Activated T-cell treated with anti-CD3 and anti-CD28 coated beads for 1 hour (primary cell): Measurements from ENCODE around the gene COL16A1.

ENCODE experiments used
- DNase-seq: peaks from one replicate; pipeline ENCODE4 v3.0.0-alpha.2; 2020; ENCODE audit warnings: low read depth

Gene COL16A1

DNA sequence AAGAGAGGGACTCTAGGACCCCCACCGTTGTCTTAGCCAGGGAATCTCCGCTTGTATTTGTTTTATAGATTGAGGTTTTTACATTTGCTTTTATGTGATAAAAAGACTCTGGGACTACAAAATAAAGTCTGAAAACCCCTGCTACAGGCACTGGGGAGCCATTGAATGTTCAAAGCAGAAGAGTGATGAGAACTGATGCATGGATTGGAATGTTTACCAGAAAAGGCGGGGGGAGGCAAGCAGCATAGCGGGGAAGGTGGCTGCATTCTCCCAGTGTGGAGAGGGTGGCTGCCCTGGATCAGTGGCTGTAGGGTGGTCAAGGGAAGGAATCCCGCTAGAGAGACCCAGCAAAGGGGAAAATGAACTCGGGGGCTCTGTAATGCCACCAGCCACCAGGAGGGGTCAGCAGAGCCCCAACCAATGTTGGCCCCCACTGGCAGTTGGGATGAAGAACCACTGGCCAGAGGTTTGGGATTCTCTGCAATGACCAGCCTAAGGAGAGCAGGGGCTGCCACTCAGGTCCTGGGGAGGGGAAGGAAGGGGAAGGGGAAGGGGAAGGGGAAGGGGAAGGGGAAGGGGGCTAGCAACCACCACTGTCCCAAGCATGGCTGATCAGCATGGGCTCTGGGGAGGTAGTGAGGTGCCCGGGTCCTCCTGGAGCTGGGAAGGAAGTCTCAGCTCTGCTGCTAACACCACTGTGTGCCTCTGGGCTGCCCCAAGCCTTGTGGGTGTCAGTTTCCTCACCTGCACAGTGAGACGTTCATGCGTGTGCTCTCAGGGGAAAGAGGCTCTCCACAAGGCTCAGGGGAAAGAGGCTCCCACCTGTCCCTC lies 40.0 kb downstream of the COL16A1 start:
- peak; percentile 52 for DNase-seq

DNA sequence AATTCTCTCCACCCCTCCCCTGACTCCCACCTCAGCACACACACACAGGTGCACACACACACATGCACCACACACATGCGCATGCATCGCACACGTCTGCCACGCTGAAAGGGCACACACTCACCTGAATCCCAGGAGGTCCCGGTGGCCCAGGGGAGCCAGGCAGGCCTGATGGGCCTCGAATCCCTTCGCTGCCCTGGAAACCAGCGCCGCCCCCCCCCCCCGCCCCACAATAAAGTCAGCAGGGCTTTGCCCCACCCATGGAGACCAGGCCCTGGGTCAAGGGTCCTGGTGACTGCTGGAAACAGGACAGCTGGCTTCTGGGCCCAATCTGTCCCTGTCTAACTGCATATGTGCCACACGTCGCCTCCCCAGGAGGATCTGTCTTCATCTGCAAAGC lies 41.4 kb downstream of the COL16A1 start:
- no peak for DNase-seq

DNA sequence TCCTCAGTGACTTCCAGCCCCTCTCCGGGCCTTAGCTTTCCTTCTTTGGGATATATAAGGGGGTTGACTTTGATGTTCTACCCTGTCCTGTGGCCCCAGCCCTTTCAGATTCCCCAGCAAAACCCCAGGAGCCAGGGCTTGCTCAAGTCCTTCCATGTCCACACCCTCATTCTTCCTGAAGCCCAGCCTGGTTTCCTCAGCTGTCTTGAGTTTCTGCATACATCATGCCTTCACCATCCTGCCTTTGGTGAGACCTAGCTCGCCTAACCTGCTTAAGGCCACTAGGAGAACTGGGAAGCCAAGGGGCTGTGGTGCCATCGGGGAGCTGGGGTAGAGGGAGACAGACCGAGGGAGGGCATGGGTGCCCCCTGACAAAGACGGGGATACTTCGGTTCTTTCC lies 42.0 kb downstream of the COL16A1 start:
- no peak for DNase-seq

DNA sequence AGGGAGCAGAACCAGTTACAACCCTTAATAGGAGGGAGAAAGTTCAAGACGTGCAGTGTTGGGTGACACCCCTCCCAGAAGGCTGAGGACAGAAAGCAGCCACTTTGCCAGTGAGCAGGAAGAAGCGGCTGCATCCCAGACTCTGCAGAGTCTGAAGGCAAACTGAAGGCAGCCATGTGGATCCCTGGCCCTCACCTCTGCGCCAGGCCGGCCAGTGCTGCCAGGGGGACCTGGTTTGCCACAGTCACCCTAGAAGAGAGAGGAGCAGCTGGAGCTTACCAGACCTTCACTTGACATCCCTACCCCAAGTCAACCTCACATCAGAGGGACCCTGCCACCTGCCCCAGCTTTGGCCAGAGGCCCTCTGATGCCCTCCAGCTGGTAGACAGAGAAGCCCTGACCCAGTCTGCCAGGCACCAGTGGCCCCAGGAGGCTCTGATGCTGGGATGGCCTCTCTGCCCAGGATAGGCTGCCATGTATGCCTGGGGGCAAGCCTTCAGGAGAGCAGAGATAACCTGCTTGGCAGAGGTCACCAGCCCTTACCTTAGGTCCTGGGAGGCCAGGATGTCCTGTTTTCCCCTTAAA lies 42.9 kb downstream of the COL16A1 start:
- no peak for DNase-seq

DNA sequence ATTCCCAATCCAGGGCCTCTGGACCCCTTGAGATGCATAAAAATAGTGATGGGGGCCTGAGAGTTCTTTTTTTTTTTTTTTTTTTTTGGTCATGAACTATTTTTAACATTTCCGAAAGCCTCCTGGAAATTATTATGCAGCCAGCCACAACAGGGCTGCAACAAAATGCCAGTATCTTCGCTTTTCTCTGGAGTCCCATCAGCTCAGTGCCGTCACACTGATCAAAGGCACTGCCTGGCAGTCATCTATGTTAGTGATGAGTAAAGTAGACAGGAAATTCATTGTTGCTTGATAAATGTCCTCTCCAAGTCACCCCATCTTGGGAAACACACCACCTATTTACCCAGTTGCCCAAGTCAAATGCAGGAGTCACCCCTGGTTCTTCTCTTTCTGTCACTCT lies 43.9 kb downstream of the COL16A1 start:
- DNase-seq = no peak

DNA sequence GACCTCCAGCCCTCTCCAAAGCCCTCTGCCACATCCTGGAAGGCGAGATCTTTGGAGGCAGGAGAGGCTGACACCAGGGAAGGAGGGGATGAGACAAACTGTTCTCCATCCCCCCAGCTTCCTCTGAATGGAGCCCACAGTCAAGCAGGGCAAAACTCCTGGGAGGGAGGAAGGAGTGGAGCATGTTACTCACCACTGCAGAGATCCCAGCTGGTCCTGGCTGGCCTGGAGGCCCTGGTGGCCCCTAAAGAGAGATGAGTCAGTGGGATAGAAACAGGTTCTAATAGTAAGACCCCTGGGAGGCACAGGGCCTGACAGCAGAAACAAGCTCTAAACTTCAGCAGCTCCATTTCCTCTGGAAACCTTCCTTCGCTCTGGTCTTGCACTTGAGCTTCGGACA lies 45.1 kb downstream of the COL16A1 start:
- no peak for DNase-seq

DNA sequence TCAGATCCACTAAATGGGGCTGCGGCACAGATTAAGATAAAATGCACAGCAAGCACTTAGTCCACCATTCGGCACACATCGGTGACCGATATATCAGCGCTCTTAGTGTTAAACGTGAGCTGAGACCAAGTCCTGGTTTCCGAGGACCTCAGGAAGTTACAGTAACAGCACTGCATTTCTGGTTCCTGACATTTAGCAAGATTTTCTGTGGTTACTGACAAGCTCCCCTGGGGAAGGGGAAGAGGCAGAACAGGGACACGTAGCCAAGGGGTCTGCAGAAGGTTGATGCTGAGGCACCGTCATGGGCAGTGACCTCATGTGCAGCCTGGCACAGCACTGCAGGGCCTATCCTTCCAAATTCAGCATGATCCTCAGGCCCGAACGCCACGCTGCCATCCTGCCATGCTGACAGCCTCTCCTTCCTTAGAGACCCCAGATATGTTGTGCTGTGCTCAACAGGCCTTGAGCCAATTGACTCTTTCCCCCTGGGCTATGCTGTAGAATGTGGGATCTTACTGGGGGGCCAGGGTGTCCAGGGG lies 45.8 kb downstream of the COL16A1 start:
- no peak for DNase-seq

DNA sequence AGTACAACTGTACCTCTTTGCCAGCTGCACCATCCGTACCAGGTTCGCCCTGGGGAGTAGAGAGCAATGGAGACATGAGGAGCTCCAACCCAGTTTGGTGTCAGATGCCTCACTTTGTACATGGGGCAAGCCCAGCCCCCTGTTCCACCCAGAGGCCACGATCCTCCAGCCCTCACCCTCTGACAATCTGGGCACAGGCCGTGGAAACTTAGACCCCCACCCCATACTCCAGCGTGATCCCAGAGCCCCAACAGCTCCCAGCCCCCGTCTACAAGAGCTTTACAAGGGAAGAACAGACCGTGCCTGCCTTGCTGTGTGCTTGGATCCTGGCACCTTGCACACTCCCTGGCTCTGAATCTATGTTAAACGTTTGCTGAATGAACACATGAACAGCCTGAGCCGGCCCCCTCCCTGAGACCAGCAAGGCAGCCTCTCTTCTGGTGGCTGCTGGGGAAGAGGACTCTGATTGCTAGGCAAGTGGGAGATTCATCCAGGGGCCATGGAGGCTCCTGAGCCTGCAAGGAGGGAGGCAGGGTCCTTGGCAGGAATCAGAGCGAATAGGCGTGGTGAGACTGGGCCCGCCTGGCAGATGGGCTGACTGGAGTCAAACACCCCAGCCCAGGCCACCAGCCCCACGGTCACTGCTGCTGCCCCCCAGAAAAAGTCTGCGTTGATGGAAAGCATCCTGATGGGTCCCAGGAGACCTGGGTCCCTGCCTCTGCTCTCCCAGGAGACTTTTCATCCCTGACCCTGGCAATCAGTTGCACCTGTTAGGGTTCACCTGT lies 46.6 kb downstream of the COL16A1 start:
- DNase-seq = no peak

DNA sequence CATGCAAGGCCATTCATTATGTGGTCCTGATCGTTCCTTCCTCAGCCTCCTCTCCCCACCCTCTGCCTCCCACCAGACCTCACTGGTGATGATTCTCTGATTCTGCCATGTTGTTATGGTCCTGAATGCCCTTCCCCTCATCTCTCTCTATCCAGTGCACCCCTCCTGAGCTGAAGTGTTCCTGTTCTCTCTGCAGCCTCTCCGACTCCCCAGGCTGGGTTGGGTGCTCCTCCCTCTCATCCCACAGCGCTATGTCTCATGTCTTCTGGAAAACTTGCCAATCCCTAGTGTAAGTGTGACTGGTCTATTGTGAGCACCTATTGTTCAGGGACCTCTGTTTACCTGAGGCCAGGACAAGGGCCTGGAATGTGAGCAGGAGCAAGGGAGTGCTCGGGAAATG lies 48.1 kb downstream of the COL16A1 start:
- no peak for DNase-seq

DNA sequence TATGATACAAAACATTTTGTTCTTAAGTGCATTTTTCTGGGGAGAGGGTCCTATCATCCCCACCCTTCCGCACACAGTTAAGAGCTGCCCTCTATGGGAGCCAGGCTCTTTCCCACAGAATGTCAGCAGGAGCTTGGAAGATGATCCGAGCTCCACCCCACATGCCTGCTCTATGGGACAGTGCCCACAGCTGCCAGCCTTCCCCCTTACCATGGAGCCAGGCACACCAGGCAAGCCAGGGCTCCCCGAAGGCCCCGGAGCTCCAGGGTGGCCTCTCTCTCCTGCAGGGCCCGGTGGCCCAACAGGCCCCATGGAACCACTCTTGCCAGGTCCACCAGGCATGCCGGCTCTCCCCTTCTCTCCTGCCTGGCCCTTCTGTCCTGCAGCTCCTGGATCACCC lies 48.7 kb downstream of the COL16A1 start:
- DNase-seq = no peak

DNA sequence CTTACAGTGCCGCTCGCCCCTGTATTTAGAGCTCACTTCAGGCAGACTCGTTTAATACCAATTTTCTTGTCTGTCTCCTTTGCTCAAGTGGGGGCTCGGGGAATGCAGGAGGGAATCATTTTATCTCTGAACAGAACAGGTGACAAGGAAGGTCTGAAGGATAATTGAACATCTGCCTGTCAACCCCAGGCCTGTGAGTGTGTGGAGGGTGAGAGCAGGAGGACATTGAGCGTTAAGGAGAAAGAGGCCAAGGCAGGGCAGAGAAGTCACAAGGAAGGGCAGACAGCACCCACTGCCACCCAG lies 49.4 kb downstream of the COL16A1 start:
- no peak for DNase-seq

DNA sequence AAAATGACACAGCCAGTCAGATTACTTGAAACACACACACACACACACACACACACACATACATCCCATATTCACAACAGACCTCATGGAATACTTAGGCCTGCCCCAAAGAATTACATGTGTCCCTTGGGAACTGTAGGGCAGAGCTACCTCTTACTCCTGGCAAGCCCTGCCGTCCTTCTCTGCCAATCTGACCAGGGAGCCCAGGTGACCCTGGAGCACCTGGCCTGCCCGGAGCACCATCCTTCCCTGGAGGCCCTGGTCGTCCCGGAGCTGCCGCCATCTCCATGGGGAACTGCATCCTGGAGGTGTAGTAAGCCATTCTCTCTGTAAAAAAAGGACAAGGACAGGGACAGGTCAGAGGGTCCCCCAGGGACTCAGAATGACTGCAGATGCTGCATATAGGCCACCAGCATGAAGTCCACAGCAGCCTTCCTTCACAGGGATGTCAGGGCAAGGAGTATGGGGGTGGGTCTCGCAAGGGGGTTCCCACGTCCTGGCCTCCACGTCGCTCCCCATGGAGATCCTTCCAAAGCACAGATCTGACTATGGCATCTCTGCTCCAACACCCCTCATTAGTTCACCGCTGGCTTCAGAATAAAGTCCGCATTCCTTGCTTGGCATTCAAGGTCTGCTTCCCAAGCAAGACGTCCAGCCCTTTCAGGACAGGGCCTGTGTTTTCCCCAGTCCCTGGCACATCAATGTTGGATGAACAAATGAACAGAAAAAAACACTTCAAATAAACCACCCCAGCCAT lies 49.9 kb downstream of the COL16A1 start:
- no peak for DNase-seq

DNA sequence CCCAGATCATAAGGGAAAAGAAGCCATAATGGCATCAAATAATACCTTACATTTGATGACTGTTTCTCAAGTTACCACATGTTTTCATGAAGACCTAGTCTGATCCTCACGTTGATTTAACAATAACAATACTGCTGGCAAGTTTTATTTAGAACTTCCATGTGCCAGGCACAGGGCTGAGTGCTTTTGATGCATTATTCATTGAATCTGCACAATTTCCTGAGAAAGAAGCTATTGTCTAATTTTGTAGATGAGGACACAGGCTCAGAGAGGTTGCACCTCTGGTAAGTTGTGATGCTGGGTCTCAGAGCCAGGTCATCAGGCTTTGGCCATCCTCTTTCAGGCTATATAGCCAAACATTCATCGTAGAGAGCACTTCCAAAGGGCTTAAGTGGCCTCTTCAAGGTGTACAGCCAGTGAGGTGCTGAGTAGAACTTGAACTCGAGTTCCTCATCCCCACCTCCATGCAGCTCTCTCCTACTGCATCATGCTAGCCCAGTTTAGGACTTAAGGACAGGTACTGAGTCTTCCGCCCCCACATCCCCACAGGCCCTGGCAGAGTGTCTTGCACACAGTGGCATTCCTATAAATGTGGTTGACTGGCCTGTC lies 50.8 kb downstream of the COL16A1 start:
- no peak for DNase-seq

DNA sequence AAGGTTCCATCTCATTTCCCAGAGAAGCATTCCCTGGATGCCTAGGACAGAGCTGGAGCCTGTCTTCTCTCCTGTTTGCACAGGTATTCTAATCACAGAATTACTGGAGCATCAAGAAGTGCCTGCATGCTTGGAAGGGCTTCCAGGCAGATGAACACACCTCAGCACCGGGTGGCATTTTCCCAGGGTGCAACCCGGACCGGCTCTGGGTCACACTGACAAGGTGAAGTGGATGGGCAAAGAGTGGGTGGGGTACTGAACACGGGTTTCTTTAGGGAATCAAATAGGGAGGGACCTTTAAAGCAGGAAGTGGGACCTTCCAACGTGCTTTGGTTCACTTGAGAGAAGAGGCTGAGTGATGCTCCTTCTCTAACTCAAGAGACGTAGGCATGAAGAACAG lies 52.1 kb downstream of the COL16A1 start:
- no peak for DNase-seq

DNA sequence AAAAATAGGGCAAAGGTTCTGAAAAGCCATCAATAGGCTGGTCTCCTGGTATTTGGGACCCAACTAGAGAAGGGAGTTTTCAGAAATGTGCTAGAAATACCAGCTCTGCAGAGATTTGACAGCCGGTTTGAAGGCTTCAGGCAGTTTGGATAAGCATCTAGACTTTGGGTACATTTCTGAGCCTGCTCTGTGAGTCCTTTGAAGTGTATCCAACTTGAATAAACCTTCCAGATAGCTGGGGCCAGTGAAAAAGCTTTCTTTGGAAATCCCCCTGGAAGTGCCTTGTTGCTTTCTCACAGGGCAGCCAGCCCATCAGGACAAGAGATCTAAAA lies 52.8 kb downstream of the COL16A1 start:
- DNase-seq = no peak

DNA sequence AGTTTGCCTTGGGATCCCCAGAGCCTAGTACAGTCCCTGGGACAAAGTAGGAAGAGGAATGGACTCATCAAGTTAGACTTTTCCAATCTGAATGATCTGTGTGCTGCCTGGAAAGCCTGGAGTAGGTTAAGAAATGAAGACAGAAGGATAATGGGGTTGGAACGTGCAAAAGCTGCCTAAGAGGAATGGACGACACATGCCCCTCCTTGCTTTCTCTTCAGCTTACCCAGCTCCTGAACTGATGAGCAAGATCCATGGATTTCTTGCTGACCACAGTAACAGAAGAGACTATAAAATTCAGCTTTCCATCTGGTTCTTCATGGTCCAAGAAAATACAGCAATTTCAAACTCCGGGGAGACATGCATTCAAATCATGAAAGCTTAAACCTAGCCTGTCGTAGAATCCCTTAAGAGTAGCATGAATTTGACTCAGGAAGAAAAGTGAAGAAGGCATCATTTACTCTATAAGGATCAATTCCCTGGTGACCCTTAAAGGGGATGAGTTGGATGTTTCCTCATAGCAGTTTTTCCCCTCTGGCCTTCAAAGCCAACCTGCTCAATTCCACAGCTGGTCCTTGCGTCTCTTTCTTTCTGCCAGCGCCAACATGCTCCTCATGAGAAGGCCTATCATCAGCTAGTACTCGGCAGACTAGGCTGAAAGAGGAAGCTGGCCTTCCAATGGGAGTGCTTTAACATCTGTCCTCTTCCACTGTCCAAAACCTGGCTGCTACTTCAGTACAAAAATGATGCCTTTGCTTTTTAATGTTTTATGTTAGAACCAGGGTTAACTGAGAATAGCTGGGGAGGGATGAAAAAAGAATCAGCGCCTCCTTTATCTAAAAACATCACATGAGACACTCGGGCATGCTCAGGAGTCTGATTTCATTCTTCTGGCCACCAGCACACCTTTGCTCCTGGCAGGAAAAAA lies 53.4 kb downstream of the COL16A1 start:
- DNase-seq = no peak

DNA sequence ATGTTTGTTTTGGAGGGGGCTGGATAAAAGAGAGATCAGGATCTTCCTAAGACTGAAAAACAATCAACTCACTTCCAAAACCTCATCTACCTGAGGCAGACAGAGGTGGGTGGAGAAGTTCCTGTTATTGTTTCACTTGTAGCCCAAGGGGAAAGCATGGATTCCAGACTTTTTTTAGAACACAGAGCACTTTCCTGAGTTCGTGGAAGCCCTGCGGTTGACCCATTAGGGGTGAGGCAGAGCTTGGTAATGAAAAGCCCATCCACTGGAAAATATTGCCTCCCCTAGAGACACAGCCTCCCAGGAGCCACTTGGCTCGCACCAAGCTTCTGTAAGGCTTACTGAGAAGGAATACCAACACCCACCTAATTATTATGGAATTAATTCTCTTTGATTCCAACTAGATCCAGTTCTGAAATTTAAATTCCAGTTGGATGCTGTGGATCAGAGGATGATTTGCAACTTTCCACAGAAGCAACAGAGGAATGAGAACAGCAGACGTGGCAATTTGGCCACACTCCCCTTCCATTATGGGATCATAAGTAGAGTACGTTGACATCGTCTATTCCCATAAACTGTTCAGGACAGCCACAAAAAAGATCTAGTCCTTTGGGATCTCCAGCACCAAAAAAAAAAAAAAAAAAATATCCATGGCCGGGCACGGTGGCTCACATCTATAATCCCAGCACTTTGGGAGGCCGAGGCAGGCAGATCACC lies 55.0 kb downstream of the COL16A1 start:
- no peak for DNase-seq

DNA sequence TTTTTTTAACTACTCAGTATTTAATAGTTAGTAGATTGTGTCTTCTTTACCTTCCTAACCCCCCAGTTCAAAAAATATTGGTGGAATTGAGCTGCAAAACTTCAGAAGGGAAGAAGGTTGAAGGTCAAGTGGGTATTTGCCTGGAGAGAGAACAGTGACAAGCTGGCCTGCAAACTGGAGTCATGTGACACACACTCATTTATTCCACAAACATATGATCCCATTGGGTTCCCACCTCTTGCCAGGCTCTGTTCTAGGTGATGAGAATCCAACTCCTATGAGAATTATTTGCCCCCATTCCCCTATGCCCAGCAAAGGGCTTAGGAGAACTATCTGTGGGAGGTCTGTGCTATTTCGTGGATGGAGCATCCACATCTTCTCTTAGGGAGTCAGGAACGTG lies 55.6 kb downstream of the COL16A1 start:
- no peak for DNase-seq

DNA sequence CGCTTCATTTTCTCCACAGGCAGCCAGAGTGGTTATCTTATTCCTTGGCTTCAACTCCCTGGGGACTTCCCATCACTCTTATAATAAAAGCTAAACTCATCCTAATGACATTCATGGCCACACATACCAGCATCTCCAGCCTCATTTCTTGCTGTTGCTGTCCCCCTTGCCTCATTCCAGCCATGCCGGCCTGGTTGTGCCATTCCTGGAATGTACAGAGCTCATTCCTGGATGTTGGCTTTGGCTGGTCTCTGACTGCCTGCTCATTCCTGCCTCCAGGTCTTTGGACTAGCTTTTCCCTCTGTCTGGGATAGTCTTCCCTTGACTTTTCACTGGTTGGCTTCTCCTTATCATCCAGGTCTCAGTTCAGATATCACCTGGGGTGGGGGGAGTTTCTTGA lies 56.7 kb downstream of the COL16A1 start:
- DNase-seq = no peak

DNA sequence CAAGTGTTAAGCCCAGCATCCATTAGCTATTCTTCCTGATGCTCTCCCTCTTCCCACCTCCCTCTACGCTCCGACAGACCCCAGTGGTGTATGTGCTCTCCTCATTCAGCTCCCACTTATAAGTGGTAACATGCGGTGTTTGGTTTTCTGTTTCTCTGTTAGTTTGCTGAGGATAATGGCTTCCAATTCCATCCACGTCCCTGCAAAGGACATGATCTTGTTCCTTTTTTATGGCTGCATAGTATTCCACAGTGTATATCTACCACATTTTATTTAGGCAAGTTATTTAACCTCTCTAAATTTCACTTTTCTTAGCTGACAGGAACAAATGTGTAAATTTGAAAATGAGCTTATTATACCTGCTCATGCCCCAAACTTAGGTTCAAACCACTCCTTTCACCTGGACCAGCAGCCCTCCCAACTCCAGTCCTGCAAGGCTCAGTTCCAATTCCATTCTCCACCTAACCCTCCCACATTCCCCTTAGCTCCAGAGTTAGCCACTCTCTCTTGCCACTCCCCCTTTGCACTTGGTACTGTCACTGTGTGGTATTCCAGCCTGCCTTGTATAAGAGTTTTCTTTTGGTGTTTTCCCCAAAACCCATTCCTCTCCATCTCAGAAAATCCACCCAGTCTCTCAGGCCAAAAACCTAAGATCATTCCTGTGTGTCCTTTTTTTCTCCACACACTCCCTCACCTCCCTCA lies 57.4 kb downstream of the COL16A1 start:
- no peak for DNase-seq
